Fibroblast of lung (primary cell): ENCODE data around the gene RGS19.

Experiments
- EZH2 ChIP-seq: IDR thresholded peaks from 2 replicates; pipeline ENCODE4 v1.5.1; 2012; ENCODE audit warnings: low read length, control low read depth, mild to moderate bottlenecking; ENCODE audit errors: missing control alignments
- TF ChIP-seq, protein P1 (sequence below), 2 donors: IDR thresholded peaks in 1 of 2; conservative IDR thresholded peaks in 1 of 2; 1 replicate in 1 of 2; 2 replicates in 1 of 2; pipeline ENCODE4 v1.5.1; 2011 to 2012; ENCODE audit warnings: low read length in 2 of 2, control low read depth in 1 of 2, inconsistent platforms in 1 of 2, low read depth in 1 of 2, mild to moderate bottlenecking in 1 of 2

DNA sequence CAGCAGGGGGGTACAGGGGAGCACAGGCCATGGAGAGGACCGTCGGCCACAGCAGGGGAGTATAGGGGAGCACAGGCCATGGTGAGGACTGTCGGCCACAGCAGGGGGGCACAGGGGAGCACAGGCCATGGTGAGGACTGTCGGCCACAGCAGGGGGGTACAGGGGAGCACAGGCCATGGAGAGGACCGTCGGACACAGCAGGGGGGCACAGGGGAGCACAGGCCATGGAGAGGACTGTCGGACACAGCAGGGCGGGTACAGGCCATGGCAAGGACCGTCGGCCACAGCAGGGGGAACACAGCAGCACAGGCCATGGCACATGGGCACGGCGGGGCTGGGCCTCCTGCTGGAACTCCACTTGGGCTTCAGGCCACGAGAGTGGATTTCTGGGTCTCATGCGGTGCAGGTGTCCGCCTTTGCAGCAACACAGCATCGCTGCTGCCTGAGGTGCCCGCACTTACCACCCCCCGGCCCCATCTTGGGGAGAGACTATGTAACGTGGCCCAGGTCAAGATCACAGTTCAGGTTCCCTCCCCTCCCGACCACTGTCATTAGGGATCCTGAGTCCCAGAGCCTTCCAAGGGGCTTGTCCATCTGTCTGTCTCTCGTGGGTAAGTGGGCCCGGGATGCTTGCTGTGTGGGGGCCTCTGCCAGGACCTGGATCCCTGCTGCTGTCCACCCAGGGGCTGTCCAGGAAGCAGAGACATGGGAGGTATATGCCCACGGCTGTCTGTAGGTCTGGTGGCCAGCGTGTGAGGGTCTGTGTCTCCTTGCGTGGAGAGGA lies 25.5 kb upstream of the RGS19 start:
- TF ChIP-seq, protein P1, sequence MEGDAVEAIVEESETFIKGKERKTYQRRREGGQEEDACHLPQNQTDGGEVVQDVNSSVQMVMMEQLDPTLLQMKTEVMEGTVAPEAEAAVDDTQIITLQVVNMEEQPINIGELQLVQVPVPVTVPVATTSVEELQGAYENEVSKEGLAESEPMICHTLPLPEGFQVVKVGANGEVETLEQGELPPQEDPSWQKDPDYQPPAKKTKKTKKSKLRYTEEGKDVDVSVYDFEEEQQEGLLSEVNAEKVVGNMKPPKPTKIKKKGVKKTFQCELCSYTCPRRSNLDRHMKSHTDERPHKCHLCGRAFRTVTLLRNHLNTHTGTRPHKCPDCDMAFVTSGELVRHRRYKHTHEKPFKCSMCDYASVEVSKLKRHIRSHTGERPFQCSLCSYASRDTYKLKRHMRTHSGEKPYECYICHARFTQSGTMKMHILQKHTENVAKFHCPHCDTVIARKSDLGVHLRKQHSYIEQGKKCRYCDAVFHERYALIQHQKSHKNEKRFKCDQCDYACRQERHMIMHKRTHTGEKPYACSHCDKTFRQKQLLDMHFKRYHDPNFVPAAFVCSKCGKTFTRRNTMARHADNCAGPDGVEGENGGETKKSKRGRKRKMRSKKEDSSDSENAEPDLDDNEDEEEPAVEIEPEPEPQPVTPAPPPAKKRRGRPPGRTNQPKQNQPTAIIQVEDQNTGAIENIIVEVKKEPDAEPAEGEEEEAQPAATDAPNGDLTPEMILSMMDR (conservative IDR thresholded peaks at IDR 0.05 in 1 of 2, IDR thresholded peaks at IDR 0.05 in 1 of 2; ENCODE audit: low read depth in 1 of 2, low read length in 2 of 2) = no peak
- TF ChIP-seq EZH2 = no peak
